Measurements from ENCODE around the gene PARD6G. TPM values are rescaled to one million over a fixed set of nuclear protein-coding genes. Genes with fewer than 3 reads are reported as not detected.

PARD6G gene
- total and polyA plus RNA-seq, 9 of the 15 experiments (the other 6 are each of a cell fraction or from before 2014, with no cell fraction given), result 0.03 to 1.2 (median 0.26) TPM

GRCh38 chr18:80173060-80173459, 74.3 kb downstream of the PARD6G start (continued):
- TF ChIP-seq TAF15 (IDR thresholded peaks at IDR 0.05; ENCODE audit: low read depth, low read length), result no peak

- H3K4me1 ChIP-seq (replicated peaks in 1 of 2; ENCODE audit: control insufficient read depth in 2 of 2, insufficient read depth in 2 of 2, low read length in 2 of 2), result peaks cover 0 to 6% of the 10 kb centered on the region in 2 experiments; a peak in 1 of 5 replicates
- POLR2A ChIA-PET, result no interaction called here
- CTCF ChIA-PET (ENCODE audit: low intra/inter-chr PET ratio), result interaction anchor here (1.3 kb wide), 1 partner anchor 85 kb away, joined by 3 read pairs; no protein-coding TSS in a partner anchor
- 7% methylated on average over 4 of the region's 4 CpGs for WGBS (ENCODE audit: insufficient coverage, low coverage, missing lambda C conversion rate)
- no peaks in the 10 kb centered on the region for H3K9me1 ChIP-seq (ENCODE audit: control insufficient read depth, insufficient read depth, low read length)
- no peak overlapping the region for H3K4me3 ChIP-seq
- H3K4me2 ChIP-seq (ENCODE audit: insufficient read depth, low read length), result no peak overlapping the region
- intact Hi-C loops (cut with micrococcal nuclease) (no loop called here), in situ Hi-C loops (cut with MboI) (no loop called here)
- no peak for TF ChIP-seq BRF2 (IDR thresholded peaks at IDR 0.05; ENCODE audit: borderline replicate concordance, insufficient read depth, insufficient read length)
- no peak for TF ChIP-seq ZNF280A (IDR thresholded peaks at IDR 0.05; ENCODE audit: low read depth, partially characterized antibody)
- no peak for TF ChIP-seq PPARD (CRISPR knock-in tag; IDR thresholded peaks at IDR 0.05)
- no peak for TF ChIP-seq RB1 (IDR thresholded peaks at IDR 0.05; ENCODE audit: low read depth)
- TF ChIP-seq DIDO1 (tag; IDR thresholded peaks at IDR 0.05; ENCODE audit: low read depth), result no peak
- no peak for TF ChIP-seq MYC (IDR thresholded peaks at IDR 0.05; ENCODE audit: low read depth, low read length)
- no peak for TF ChIP-seq MYC (CRISPR knock-in tag; IDR thresholded peaks at IDR 0.05; ENCODE audit: borderline replicate concordance, low read depth)
- no peak for TF ChIP-seq E2F5 (CRISPR knock-in tag; IDR thresholded peaks at IDR 0.05)
- H3K9ac ChIP-seq (ENCODE audit: insufficient read depth in 1 of 2, low read depth in 2 of 2, low read length in 2 of 2), result no peak overlapping the region
- H3K27me3 ChIP-seq (ENCODE audit: control insufficient read depth in 2 of 2, insufficient read depth in 2 of 2, low read length in 2 of 2), result peaks cover 9 to 67% of the 10 kb centered on the region in 2 experiments; a peak in 4 of 5 replicates
- no peak overlapping the region for H2AFZ ChIP-seq (ENCODE audit: low read depth, low read length)
- no peaks in the 10 kb centered on the region for H3K36me3 ChIP-seq (ENCODE audit: control insufficient read depth, insufficient read depth, low read length)
- H4K20me1 ChIP-seq (replicated peaks; ENCODE audit: control insufficient read depth, insufficient read depth, low read length), result no peaks in the 10 kb centered on the region
- no peak overlapping the region for H3K27ac ChIP-seq (ENCODE audit: extremely low read depth, low read depth, low read length)
- FAIRE-seq, result no peak
- ATAC-seq, result no peak
- H3K79me2 ChIP-seq (ENCODE audit: control insufficient read depth, insufficient read depth, low read length), result no peaks in the 10 kb centered on the region
- no peaks in the 10 kb centered on the region for H3K9me3 ChIP-seq (replicated peaks; ENCODE audit: control insufficient read depth, insufficient read depth, low read depth, low read length)
- DNase-seq (ENCODE audit: extremely low read depth in 1 of 4, low spot score in 3 of 4), result no peak
- BruUV-seq (replicated peaks), result no TSS peak
Measured at GRCh38 chr18:80172056-80172455, 75.3 kb downstream of the PARD6G start.
